Smooth muscle cell (in vitro differentiated cells): ENCODE data around the gene TSHZ3. TPM values are rescaled to one million over a fixed set of nuclear protein-coding genes. Genes with fewer than 3 reads are reported as not detected.

Source experiments
- DNase-seq: peaks from one replicate; lab custom pipeline; 2025; ENCODE audit not compliant: unreplicated experiment; lab: John Stamatoyannopoulos, UW
- H2AFZ ChIP-seq: fragments of 200-600 bp; sonication (generic); 2 replicates; pipeline ENCODE4 v1.6.0; 2016; ENCODE audit warnings: antibody characterized with exemption, low read depth, mild to moderate bottlenecking
- H3F3A ChIP-seq: fragments of 200-600 bp; sonication (generic); 2 replicates; pipeline ENCODE4 v1.6.0; 2017; ENCODE audit warnings: antibody characterized with exemption, low read depth
- H3K27ac ChIP-seq: fragments of 200-600 bp; sonication (generic); 2 replicates; pipeline ENCODE4 v1.5.1; 2016; ENCODE audit warnings: low read depth, mild to moderate bottlenecking
- H3K27me3 ChIP-seq: fragments of 200-600 bp; sonication (generic); 2 replicates; pipeline ENCODE4 v1.6.1; 2016; ENCODE audit warnings: low read depth, mild to moderate bottlenecking
- H3K36me3 ChIP-seq: fragments of 200-600 bp; sonication (generic); 2 replicates; pipeline ENCODE4 v1.5.1; 2016; ENCODE audit warnings: low read depth
- H3K4me1 ChIP-seq: fragments of 200-600 bp; sonication (generic); 2 replicates; pipeline ENCODE4 v1.5.1; 2016; ENCODE audit warnings: low read depth
- H3K4me2 ChIP-seq: fragments of 200-600 bp; sonication (generic); 2 replicates; pipeline ENCODE4 v1.6.0; 2016; ENCODE audit warnings: mild to moderate bottlenecking
- H3K4me3 ChIP-seq: fragments of 200-600 bp; sonication (generic); 2 replicates; pipeline ENCODE4 v1.5.1; 2016; ENCODE audit warnings: mild to moderate bottlenecking
- H3K79me2 ChIP-seq: fragments of 200-600 bp; sonication (generic); 2 replicates; pipeline ENCODE4 v1.6.0; 2016; ENCODE audit warnings: low read depth, mild to moderate bottlenecking
- H3K9ac ChIP-seq: fragments of 200-600 bp; sonication (generic); 2 replicates; pipeline ENCODE4 v1.6.0; 2016; ENCODE audit warnings: low read depth
- H3K9me3 ChIP-seq: fragments of 200-600 bp; sonication (generic); replicated peaks from 2 replicates; pipeline ENCODE4 v1.5.1; 2016; ENCODE audit warnings: low read depth
- H4K20me1 ChIP-seq: fragments of 200-600 bp; sonication (generic); 2 replicates; pipeline ENCODE4 v1.6.0; 2016; ENCODE audit warnings: low read depth
- WGBS: methylation state at CpG from one replicate; pipeline ENCODE4 v1.1.7; 2016; ENCODE audit warnings: low lambda C conversion rate; 5-methylcytosine and 5-hydroxymethylcytosine counted together
- polyA plus RNA-seq: library from polyadenylated mRNA; unstranded; fragments of >200 nt; fragmentation: Nextera tagmentation; extraction: Ambion mirVana; gene quantifications from 2 replicates; pipeline ENCODE4 v1.2.1, GENCODE V29; 2016
- total RNA-seq: library from RNA; depleted of rRNA; stranded (reverse); fragments of >200 nt; gene quantifications from 2 replicates; pipeline ENCODE4 v1.2.3, GENCODE V29; 2014
- TF ChIP-seq, protein P1 (sequence below): fragments of 200-600 bp; sonication (generic); IDR thresholded peaks from 2 replicates; pipeline ENCODE4 v1.5.1; 2017; ENCODE audit warnings: borderline replicate concordance, mild to moderate bottlenecking, antibody characterized with exemption; ENCODE audit not compliant: insufficient read depth, poor library complexity, severe bottlenecking

TSHZ3 gene
- total and polyA plus RNA-seq, 2 experiments from 2014 or later: 21.8 to 23.7 TPM

- no peak overlapping the region for H3K4me2 ChIP-seq
- H4K20me1 ChIP-seq: peaks cover 100% of the 10 kb centered on the region
- no peak overlapping the region for H3K9ac ChIP-seq
- H3K27ac ChIP-seq: no peak overlapping the region
- no peaks in the 10 kb centered on the region for H3F3A ChIP-seq
- no peaks in the 10 kb centered on the region for H3K9me3 ChIP-seq
- no peaks in the 10 kb centered on the region for H3K36me3 ChIP-seq
- no peak for DNase-seq
- H3K4me1 ChIP-seq: peaks cover 40% of the 10 kb centered on the region
- 68% methylated on average over 6 of the region's 6 CpGs for WGBS
- no peak overlapping the region for H3K4me3 ChIP-seq
- no peak overlapping the region for H2AFZ ChIP-seq
- H3K79me2 ChIP-seq: peaks cover 100% of the 10 kb centered on the region
- H3K27me3 ChIP-seq: no peaks in the 10 kb centered on the region
- TF ChIP-seq, protein P1, sequence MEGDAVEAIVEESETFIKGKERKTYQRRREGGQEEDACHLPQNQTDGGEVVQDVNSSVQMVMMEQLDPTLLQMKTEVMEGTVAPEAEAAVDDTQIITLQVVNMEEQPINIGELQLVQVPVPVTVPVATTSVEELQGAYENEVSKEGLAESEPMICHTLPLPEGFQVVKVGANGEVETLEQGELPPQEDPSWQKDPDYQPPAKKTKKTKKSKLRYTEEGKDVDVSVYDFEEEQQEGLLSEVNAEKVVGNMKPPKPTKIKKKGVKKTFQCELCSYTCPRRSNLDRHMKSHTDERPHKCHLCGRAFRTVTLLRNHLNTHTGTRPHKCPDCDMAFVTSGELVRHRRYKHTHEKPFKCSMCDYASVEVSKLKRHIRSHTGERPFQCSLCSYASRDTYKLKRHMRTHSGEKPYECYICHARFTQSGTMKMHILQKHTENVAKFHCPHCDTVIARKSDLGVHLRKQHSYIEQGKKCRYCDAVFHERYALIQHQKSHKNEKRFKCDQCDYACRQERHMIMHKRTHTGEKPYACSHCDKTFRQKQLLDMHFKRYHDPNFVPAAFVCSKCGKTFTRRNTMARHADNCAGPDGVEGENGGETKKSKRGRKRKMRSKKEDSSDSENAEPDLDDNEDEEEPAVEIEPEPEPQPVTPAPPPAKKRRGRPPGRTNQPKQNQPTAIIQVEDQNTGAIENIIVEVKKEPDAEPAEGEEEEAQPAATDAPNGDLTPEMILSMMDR: no peak
Observed at GRCh38 chr19:31318790-31319425, 30.3 kb downstream of the TSHZ3 start.

- 82% methylated on average over 11 of the region's 11 CpGs for WGBS
- no peak for DNase-seq
- no peaks in the 10 kb centered on the region for H3K36me3 ChIP-seq
- no peak overlapping the region for H3K9ac ChIP-seq
- H3K79me2 ChIP-seq: peaks cover 100% of the 10 kb centered on the region
- peak overlapping the region; percentile 81 for H3K27ac ChIP-seq
- H3K4me1 ChIP-seq: peaks cover 45% of the 10 kb centered on the region
- no peak overlapping the region for H2AFZ ChIP-seq
- TF ChIP-seq, protein P1: no peak
- H3K4me3 ChIP-seq: no peak overlapping the region
- H3K27me3 ChIP-seq: no peaks in the 10 kb centered on the region
- no peaks in the 10 kb centered on the region for H3K9me3 ChIP-seq
- no peaks in the 10 kb centered on the region for H3F3A ChIP-seq
- H4K20me1 ChIP-seq: peaks cover 100% of the 10 kb centered on the region
- peak overlapping the region; percentile 80 for H3K4me2 ChIP-seq
Observed at GRCh38 chr19:31317570-31317969, 31.7 kb downstream of the TSHZ3 start.

- TF ChIP-seq, protein P1: no peak
- Histone ChIP-seq H3K4me3 (peak overlapping the region; percentile 25), H3K9ac (no peak overlapping the region), H3K4me1 (peaks cover 50% of the 10 kb centered on the region), H3K27ac (peak overlapping the region; percentile 81), H3K79me2 (peaks cover 100% of the 10 kb centered on the region), H3K4me2 (peak overlapping the region; percentile 80), H2AFZ (no peak overlapping the region), H3K36me3 (no peaks in the 10 kb centered on the region), H3K9me3 (no peaks in the 10 kb centered on the region), H4K20me1 (peaks cover 99% of the 10 kb centered on the region), H3F3A (no peaks in the 10 kb centered on the region), H3K27me3 (no peaks in the 10 kb centered on the region)
- WGBS: 45% methylated on average over 6 of the region's 6 CpGs
- no peak for DNase-seq
Observed at GRCh38 chr19:31317093-31317492, 32.1 kb downstream of the TSHZ3 start.

GRCh38 chr19:31316201-31316951 lies 32.9 kb downstream of the TSHZ3 start:
- no peak overlapping the region for H3K9ac ChIP-seq

More at GRCh38 chr19:31316201-31316951, 32.9 kb downstream of the TSHZ3 start:
- TF ChIP-seq, protein P1: no peak
- DNase-seq: no peak
- Histone ChIP-seq H3K36me3 (no peaks in the 10 kb centered on the region), H3K27ac (peak overlapping the region; percentile 81), H3K9me3 (no peaks in the 10 kb centered on the region), H3K4me3 (peak overlapping the region; percentile 25), H3K27me3 (no peaks in the 10 kb centered on the region), H3F3A (no peaks in the 10 kb centered on the region), H3K4me2 (peak overlapping the region; percentile 80), H3K79me2 (peaks cover 100% of the 10 kb centered on the region), H4K20me1 (peaks cover 99% of the 10 kb centered on the region), H2AFZ (no peak overlapping the region), H3K4me1 (peaks cover 50% of the 10 kb centered on the region)
- 39% methylated on average over 12 of the region's 12 CpGs for WGBS
